Calu3 (cell line): Measurements from ENCODE around the gene MYLK. TPM values are rescaled to one million over a fixed set of nuclear protein-coding genes. Genes with fewer than 3 reads are reported as not detected.

Source experiments
- BruUV-seq: library from RNA; stranded (reverse); fragments of 400-500 nt; replicated peaks from 2 replicates; lab custom pipeline; 2021; lab: Mats Ljungman, UMichigan
- CTCF ChIA-PET: fragments of 300-600 bp; sonication (Branson Sonifier 250); formaldehyde crosslinking; loops from one replicate; lab custom pipeline; 2022; ENCODE audit warnings: antibody characterized with exemption; lab: Charles Lee
- DNase-seq: peaks from one replicate; pipeline ENCODE4 v3.0.0; 2022
- H3K27ac Mint-ChIP-seq: one replicate; pipeline ENCODE4 v1.8.0; 2022; ENCODE audit warnings: mixed read lengths; ENCODE audit not compliant: unreplicated experiment
- H3K27me3 Mint-ChIP-seq: one replicate; pipeline ENCODE4 v1.8.0; 2022; ENCODE audit warnings: mixed read lengths; ENCODE audit not compliant: unreplicated experiment
- H3K36me3 Mint-ChIP-seq: one replicate; pipeline ENCODE4 v1.8.0; 2022; ENCODE audit warnings: mild to moderate bottlenecking, moderate library complexity, mixed read lengths; ENCODE audit not compliant: insufficient read depth, unreplicated experiment
- H3K4me1 Mint-ChIP-seq: one replicate; pipeline ENCODE4 v1.8.0; 2022; ENCODE audit warnings: mild to moderate bottlenecking, low read depth, mixed read lengths; ENCODE audit not compliant: unreplicated experiment
- H3K4me3 Mint-ChIP-seq: one replicate; pipeline ENCODE4 v1.8.0; 2022; ENCODE audit warnings: mild to moderate bottlenecking, low read depth, moderate library complexity, mixed read lengths; ENCODE audit not compliant: unreplicated experiment
- H3K9me3 Mint-ChIP-seq: one replicate; pipeline ENCODE4 v1.8.0; 2022; ENCODE audit warnings: low read depth, mixed read lengths; ENCODE audit not compliant: unreplicated experiment
- intact Hi-C: fragments of 100-400 bp; cut with micrococcal nuclease; formaldehyde crosslinking; loops from one replicate; pipeline ENCODE4 v1.10.0; 2022; ENCODE audit not compliant: unreplicated experiment
- total RNA-seq: library from RNA; stranded (reverse); gene quantifications from 2 replicates; pipeline ENCODE4 v1.2.3, GENCODE V29; 2022
- TF ChIP-seq, protein P1 (sequence below): fragments of 200-600 bp; IDR thresholded peaks from one replicate; pipeline ENCODE4 v1.8.0; 2022; ENCODE audit warnings: antibody characterized with exemption; ENCODE audit not compliant: unreplicated experiment

MYLK gene
- total RNA-seq, 1 experiment from 2014 or later: 10.7 TPM

DNA sequence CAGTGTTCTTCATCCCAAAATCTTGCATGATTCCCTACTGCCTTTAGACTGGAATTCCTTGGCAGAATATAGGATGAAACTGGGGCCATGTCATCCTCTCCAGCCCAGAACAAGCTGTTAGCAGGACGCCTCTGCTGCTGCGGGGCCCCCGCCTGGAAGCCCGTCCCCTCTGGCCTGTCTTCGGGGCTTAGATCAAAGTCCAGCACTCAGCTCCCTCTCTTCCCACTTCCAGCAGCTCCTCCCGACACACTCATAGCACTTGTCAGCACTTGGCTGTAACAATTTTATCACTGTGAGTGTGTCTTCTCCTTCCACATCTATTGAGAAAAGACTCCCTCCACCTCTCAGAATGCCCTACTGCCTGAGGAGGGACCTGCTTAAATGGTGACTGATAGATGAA, 187.3 kb downstream of the MYLK start:
- H3K4me3 Mint-ChIP-seq: no peak overlapping the region
- CTCF ChIA-PET: no interaction called here
- intact Hi-C loops: no loop called here
- DNase-seq: no peak
- no TSS peak for BruUV-seq
- H3K27me3 Mint-ChIP-seq: no peaks in the 10 kb centered on the region
- no peaks in the 10 kb centered on the region for H3K4me1 Mint-ChIP-seq
- no peaks in the 10 kb centered on the region for H3K9me3 Mint-ChIP-seq
- H3K36me3 Mint-ChIP-seq: no peaks in the 10 kb centered on the region
- TF ChIP-seq, protein P1, sequence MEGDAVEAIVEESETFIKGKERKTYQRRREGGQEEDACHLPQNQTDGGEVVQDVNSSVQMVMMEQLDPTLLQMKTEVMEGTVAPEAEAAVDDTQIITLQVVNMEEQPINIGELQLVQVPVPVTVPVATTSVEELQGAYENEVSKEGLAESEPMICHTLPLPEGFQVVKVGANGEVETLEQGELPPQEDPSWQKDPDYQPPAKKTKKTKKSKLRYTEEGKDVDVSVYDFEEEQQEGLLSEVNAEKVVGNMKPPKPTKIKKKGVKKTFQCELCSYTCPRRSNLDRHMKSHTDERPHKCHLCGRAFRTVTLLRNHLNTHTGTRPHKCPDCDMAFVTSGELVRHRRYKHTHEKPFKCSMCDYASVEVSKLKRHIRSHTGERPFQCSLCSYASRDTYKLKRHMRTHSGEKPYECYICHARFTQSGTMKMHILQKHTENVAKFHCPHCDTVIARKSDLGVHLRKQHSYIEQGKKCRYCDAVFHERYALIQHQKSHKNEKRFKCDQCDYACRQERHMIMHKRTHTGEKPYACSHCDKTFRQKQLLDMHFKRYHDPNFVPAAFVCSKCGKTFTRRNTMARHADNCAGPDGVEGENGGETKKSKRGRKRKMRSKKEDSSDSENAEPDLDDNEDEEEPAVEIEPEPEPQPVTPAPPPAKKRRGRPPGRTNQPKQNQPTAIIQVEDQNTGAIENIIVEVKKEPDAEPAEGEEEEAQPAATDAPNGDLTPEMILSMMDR: no peak
- H3K27ac Mint-ChIP-seq: no peak overlapping the region

DNA sequence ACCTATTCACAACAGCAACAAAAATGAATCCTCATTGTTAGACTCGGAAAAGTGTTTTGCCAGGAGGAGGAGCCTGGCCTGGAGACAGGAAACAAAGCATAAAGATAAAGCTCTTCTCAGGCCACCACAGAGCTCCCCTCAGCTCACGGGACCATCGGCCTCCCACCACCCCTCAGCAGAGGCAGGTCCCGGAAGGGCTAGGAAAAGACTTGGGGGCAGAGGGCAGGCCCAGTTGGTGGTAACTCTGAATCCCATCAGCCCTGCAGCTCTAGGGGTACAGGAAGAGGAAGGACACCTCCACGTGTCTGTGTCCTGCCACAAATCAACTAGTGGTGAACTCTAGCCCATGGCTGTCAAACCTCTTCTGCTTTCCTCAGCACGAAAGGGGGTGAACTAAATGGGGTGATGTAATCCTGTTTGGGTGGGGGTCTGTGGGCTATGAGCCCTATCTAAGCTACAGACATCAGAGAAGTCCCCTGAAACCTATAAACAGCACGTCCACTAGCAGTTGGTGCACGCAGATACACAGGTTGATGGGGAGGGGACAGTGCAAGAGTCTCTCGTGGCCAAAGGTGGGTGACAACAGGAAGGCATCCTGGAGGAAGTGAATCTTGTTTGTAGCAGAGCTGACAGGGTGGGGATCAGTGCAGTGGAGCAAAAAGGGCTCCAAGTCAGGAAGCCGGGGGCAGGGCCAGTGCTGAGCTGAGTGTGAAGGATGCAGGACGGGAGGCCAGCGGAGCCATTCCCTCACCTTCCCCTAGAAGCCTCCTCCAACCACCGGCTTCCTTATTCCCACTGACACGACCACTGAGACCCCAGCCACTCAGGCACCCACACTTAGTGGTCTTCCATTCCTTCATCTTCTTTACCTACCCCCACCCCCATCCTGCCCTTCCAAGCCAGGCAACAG, 188.1 kb downstream of the MYLK start:
- Mint-ChIP-seq H3K36me3 (no peaks in the 10 kb centered on the region), H3K4me1 (no peaks in the 10 kb centered on the region), H3K9me3 (no peaks in the 10 kb centered on the region), H3K27ac (no peak overlapping the region), H3K4me3 (no peak overlapping the region), H3K27me3 (no peaks in the 10 kb centered on the region)
- intact Hi-C loops: no loop called here
- CTCF ChIA-PET: no interaction called here
- TF ChIP-seq, protein P1: no peak
- no peak for DNase-seq
- no TSS peak for BruUV-seq

DNA sequence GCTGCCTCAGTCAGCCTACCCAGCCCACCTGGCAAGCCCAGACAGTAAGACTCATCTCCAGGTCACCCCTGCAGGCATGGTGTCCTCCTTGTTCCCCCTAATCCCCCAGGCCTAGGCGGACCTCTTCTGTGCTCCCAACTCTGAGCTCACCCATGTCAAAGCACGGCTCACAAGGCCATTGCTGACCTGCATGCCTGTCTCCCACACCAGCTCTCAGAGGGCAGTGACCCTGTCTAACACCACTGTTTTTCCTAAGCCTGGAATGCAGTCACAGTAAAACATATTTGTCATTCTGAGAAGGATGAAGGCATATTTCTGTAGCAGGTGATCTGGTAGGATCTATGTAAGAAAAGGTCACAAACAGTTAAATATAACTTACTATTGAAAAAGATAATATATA, 189.0 kb downstream of the MYLK start:
- CTCF ChIA-PET: no interaction called here
- Mint-ChIP-seq H3K36me3 (no peaks in the 10 kb centered on the region), H3K9me3 (no peaks in the 10 kb centered on the region), H3K27ac (no peak overlapping the region), H3K27me3 (no peaks in the 10 kb centered on the region), H3K4me1 (no peaks in the 10 kb centered on the region), H3K4me3 (no peak overlapping the region)
- TF ChIP-seq, protein P1: no peak
- intact Hi-C loops: no loop called here
- no TSS peak for BruUV-seq
- no peak for DNase-seq

DNA sequence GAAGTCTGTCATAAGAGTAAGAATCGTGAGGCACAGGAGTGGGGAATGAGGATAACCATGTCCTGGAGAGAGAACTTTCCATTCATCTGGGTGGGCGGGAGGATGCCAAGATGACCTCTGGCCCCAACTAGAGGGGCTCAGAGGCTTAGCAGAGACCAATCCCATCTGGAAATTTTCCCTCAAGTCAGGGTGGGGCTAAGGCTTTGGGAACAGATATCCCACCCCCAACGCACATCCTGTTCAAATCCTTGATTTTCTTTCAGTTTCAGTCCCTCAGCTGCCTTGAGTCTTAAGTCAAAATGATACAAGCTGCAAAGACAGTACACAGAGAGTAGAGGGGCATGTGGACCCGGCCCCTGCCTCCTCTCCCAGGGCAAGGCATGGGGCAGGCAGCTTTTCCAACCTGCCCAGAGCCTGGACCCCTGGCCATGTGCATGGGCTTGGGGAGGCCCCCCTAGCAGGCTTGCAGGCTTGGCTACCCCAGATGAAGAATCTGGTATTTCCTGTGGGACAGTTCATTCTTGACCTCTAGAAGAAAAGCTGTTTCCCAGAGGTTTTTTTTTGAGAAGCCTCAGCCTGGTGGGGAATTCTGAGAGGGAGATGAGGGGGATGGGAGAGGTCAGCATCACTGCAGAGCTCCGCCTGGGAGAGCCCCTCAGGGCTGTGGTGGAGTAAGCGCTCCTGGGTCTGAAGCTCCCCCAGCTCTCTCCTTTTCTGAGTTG, 189.6 kb downstream of the MYLK start:
- Mint-ChIP-seq H3K4me3 (no peak overlapping the region), H3K27me3 (no peaks in the 10 kb centered on the region), H3K9me3 (no peaks in the 10 kb centered on the region), H3K27ac (no peak overlapping the region), H3K36me3 (no peaks in the 10 kb centered on the region), H3K4me1 (no peaks in the 10 kb centered on the region)
- TF ChIP-seq, protein P1: no peak
- no TSS peak for BruUV-seq
- no peak for DNase-seq
- CTCF ChIA-PET: interaction anchor here (0.7 kb wide), 1 partner anchor 728 kb away, joined by 3 read pairs; no protein-coding TSS in a partner anchor
- intact Hi-C loops: no loop called here
